Upper lobe of left lung (tissue), 4 donors: ENCODE results near the gene SLIT1.

Experiments used
- POLR2A ChIP-seq, 4 donors: fragments of 450-650 bp; IDR thresholded peaks; one replicate each; pipeline ENCODE4 v1.5.1; 2016 to 2017; ENCODE audit warnings: antibody characterized with exemption in 4 of 4, mild to moderate bottlenecking in 2 of 4
- TF ChIP-seq, protein P1 (sequence below), 6 experiments: fragments of 450-650 bp in 4 of 6; fragments of 200-600 bp in 2 of 6; sonication (generic) in 2 of 6; IDR thresholded peaks; one replicate each; pipeline ENCODE4 v1.5.1; 2016 to 2019; ENCODE audit warnings: antibody characterized with exemption in 6 of 6

DNA sequence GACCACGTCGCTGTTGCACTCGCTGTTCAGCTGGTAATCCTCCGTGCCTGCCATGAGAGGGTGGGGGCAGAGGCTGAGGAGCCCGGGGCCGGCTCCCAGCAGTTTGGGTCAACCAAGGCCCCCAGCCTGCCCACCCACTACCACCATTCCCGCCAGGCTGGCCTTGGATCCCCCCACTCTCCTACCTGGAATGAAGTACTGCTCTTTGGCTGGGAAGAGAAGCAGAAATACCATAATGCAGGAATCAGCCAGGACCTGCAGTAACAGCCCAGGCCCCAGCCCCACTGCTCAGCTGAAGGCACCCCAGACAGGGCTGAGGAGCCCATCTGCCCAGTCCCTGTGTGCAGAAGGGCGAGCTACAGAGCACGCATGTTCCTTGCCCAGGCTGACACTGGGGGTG is 138.0 kb downstream of the SLIT1 start:
- TF ChIP-seq, protein P1, sequence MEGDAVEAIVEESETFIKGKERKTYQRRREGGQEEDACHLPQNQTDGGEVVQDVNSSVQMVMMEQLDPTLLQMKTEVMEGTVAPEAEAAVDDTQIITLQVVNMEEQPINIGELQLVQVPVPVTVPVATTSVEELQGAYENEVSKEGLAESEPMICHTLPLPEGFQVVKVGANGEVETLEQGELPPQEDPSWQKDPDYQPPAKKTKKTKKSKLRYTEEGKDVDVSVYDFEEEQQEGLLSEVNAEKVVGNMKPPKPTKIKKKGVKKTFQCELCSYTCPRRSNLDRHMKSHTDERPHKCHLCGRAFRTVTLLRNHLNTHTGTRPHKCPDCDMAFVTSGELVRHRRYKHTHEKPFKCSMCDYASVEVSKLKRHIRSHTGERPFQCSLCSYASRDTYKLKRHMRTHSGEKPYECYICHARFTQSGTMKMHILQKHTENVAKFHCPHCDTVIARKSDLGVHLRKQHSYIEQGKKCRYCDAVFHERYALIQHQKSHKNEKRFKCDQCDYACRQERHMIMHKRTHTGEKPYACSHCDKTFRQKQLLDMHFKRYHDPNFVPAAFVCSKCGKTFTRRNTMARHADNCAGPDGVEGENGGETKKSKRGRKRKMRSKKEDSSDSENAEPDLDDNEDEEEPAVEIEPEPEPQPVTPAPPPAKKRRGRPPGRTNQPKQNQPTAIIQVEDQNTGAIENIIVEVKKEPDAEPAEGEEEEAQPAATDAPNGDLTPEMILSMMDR (IDR thresholded peaks at IDR 0.05), result no peak
- no peak for TF ChIP-seq POLR2A (IDR thresholded peaks at IDR 0.05)
